ENCODE results near the gene TENM3. TPM values are rescaled to one million over a fixed set of nuclear protein-coding genes. Genes with fewer than 3 reads are reported as not detected.

Gene TENM3
- total and polyA plus RNA-seq, 12 donors: 2.6 to 54.4 (median 42.8) TPM

DNA sequence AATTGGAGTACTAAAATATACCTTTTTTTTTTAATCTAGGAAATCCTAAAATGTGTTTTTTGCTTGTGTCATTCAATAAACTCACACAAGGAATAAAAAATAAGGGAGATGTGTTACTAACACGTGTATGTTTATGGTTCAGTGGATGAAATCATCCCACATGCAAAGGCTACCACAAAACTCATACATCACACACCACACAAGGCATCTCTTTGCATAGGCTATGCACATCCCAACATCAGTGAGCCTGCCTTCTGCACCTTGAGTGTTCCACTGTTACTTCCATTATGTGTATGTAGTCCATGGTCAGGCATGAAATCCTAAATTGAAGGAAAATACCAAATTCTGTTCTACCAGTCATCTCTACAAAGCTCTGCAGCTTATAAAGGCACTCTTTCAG, 460.9 kb downstream of the TENM3 start:
- no peak for TF ChIP-seq POLR2A (IDR thresholded peaks at IDR 0.05)
- TF ChIP-seq, protein P1, sequence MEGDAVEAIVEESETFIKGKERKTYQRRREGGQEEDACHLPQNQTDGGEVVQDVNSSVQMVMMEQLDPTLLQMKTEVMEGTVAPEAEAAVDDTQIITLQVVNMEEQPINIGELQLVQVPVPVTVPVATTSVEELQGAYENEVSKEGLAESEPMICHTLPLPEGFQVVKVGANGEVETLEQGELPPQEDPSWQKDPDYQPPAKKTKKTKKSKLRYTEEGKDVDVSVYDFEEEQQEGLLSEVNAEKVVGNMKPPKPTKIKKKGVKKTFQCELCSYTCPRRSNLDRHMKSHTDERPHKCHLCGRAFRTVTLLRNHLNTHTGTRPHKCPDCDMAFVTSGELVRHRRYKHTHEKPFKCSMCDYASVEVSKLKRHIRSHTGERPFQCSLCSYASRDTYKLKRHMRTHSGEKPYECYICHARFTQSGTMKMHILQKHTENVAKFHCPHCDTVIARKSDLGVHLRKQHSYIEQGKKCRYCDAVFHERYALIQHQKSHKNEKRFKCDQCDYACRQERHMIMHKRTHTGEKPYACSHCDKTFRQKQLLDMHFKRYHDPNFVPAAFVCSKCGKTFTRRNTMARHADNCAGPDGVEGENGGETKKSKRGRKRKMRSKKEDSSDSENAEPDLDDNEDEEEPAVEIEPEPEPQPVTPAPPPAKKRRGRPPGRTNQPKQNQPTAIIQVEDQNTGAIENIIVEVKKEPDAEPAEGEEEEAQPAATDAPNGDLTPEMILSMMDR (IDR thresholded peaks at IDR 0.05): no peak
- 72 to 83% (median 80%) methylated on average over 1 of the region's 1 CpG for WGBS, 4 donors
- no peaks in the 10 kb centered on the region for H3K4me1 ChIP-seq (replicated peaks in 1 of 2)
- DNase-seq: no peak
- no peaks in the 10 kb centered on the region for H3K27me3 ChIP-seq
- H3K9me3 ChIP-seq (replicated peaks in 1 of 3): no peaks in the 10 kb centered on the region
- H3K4me3 ChIP-seq: no peak overlapping the region
- no peak overlapping the region for H3K27ac ChIP-seq
- intact Hi-C loops (cut with DNase I): no loop called here
- no peaks in the 10 kb centered on the region for H3K36me3 ChIP-seq (replicated peaks in 1 of 2)

DNA sequence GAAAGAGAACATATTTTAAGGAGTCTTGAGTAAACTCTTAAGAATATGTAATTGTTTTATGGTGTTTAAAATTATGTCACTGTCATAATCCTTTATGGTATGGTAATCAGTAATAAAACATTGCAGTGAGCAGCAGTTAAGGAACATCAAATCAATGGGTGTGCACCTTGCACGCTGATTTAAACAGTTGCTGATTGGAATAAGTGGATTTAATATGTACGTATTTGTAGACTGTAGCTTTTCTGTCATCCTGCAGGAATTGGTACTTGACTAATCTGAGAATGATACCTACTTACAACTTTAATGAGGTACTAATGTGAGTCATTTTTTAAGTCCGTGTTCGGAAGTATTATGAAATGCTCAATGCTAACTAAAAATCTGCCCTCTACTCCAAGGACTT, 461.7 kb downstream of the TENM3 start:
- Histone ChIP-seq H3K4me1 (replicated peaks in 1 of 2) (no peaks in the 10 kb centered on the region), H3K36me3 (replicated peaks in 1 of 2) (no peaks in the 10 kb centered on the region), H3K27ac (no peak overlapping the region), H3K27me3 (no peaks in the 10 kb centered on the region), H3K4me3 (no peak overlapping the region), H3K9me3 (replicated peaks in 1 of 3) (no peaks in the 10 kb centered on the region)
- intact Hi-C loops (cut with DNase I): no loop called here
- TF ChIP-seq, protein P1 (IDR thresholded peaks at IDR 0.05): no peak
- no peak for TF ChIP-seq POLR2A (IDR thresholded peaks at IDR 0.05)
- DNase-seq: no peak
- WGBS, 4 donors: 85 to 92% (median 90%) methylated on average over 4 of the region's 4 CpGs

DNA sequence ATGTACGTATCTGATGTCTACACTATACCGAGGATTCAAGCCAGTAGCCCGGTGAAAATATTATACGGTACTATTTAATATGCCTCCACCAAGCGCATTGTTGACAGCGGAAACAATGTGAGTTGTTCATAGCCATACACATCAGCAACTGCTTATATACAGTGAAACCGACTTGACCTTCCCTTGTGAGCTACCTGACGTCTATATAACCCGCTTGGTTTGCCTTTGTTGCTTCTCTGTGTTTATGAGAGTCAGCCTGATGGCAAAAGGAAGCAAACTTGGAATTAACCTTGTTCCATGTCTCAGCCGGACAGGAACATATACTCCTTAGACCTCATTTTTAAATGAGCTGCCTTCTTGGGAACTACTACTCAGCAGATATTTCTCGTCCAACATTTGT, 462.2 kb downstream of the TENM3 start:
- H3K9me3 ChIP-seq (replicated peaks in 1 of 3): no peaks in the 10 kb centered on the region
- H3K4me1 ChIP-seq (replicated peaks in 1 of 2): no peaks in the 10 kb centered on the region
- DNase-seq: no peak
- 95 to 99% (median 96%) methylated on average over 11 of the region's 11 CpGs for WGBS, 4 donors
- TF ChIP-seq POLR2A (IDR thresholded peaks at IDR 0.05): no peak
- TF ChIP-seq, protein P1 (IDR thresholded peaks at IDR 0.05): no peak
- H3K27me3 ChIP-seq: no peaks in the 10 kb centered on the region
- H3K27ac ChIP-seq: no peak overlapping the region
- H3K4me3 ChIP-seq: no peak overlapping the region
- no peaks in the 10 kb centered on the region for H3K36me3 ChIP-seq (replicated peaks in 1 of 2)
- intact Hi-C loops (cut with DNase I): no loop called here

DNA sequence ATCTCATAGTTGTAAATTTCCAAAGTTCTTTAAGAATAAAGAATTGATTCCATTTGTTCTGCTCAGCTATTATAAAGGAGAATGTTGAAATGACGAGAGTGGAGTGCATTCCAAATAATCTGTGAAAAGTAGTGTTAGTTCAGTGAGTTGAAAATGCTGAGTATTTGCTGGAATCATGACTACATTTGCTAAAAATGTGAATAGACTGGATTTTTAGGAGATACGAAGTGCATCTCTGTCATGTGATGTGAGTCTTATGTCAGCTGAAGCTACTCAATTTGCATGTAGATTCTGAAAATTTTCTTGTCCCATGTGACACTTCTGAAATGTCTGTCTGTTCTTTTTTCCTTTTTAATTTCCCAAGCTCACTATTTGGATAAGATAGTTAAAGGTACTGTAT, 468.0 kb downstream of the TENM3 start:
- H3K27ac ChIP-seq: no peak overlapping the region
- 72 to 85% (median 77%) methylated on average over 2 of the region's 2 CpGs for WGBS, 4 donors
- DNase-seq: no peak
- no peak for TF ChIP-seq POLR2A (IDR thresholded peaks at IDR 0.05)
- TF ChIP-seq, protein P1 (IDR thresholded peaks at IDR 0.05): no peak
- no peaks in the 10 kb centered on the region for H3K27me3 ChIP-seq
- H3K4me3 ChIP-seq: no peak overlapping the region
- H3K36me3 ChIP-seq (replicated peaks in 1 of 2): no peaks in the 10 kb centered on the region
- intact Hi-C loops (cut with DNase I): no loop called here
- no peaks in the 10 kb centered on the region for H3K4me1 ChIP-seq (replicated peaks in 1 of 2)
- no peaks in the 10 kb centered on the region for H3K9me3 ChIP-seq (replicated peaks in 1 of 3)

All from adrenal gland (tissue), 12 donors.